Neural cell (in vitro differentiated cells): Measurements from ENCODE around the gene TDP1. TPM values are rescaled to one million over a fixed set of nuclear protein-coding genes. Genes with fewer than 3 reads are reported as not detected.

ENCODE experiments used
- H2AFZ ChIP-seq: fragments of 200-600, 300-800 bp; sonication (generic), shearing (Covaris generic); 2 replicates; pipeline ENCODE4 v1.6.0; 2014; ENCODE audit warnings: low read depth, mild to moderate bottlenecking, antibody characterized with exemption, low read length, moderate library complexity
- H3F3A ChIP-seq: fragments of 200-600 bp; shearing (Covaris generic); 2 replicates; pipeline ENCODE4 v1.6.1; 2016; ENCODE audit warnings: mild to moderate bottlenecking, moderate library complexity, mixed read lengths, antibody characterized with exemption, low read length; ENCODE audit not compliant: insufficient read depth, poor library complexity, severe bottlenecking
- H3K27ac ChIP-seq: fragments of 200-600, 300-800 bp; sonication (generic), shearing (Covaris generic); 2 replicates; pipeline ENCODE4 v1.5.1; 2014; ENCODE audit warnings: mild to moderate bottlenecking, low read length, moderate library complexity
- H3K27me3 ChIP-seq: fragments of 300-800, 200-600 bp; sonication (generic), shearing (Covaris generic); 2 replicates; pipeline ENCODE4 v1.6.0; 2014; ENCODE audit warnings: mild to moderate bottlenecking, low read depth, low read length, moderate library complexity; ENCODE audit not compliant: insufficient read depth
- H3K36me3 ChIP-seq: fragments of 300-800, 200-600 bp; sonication (generic), shearing (Covaris generic); 2 replicates; pipeline ENCODE4 v1.5.1; 2014; ENCODE audit warnings: mild to moderate bottlenecking, antibody characterized with exemption, low read length, moderate library complexity; ENCODE audit not compliant: insufficient read depth
- H3K4me2 ChIP-seq: fragments of 300-800, 200-600 bp; sonication (generic), shearing (Covaris generic); 2 replicates; pipeline ENCODE4 v1.6.0; 2014; ENCODE audit warnings: mild to moderate bottlenecking, low read length
- H3K4me3 ChIP-seq: fragments of 300-800, 200-600 bp; sonication (generic), shearing (Covaris generic); 2 replicates; pipeline ENCODE4 v1.5.1; 2014; ENCODE audit warnings: mild to moderate bottlenecking, low read length, moderate library complexity
- H3K79me2 ChIP-seq: fragments of 200-600 bp; shearing (Covaris generic); replicated peaks from 2 replicates; pipeline ENCODE4 v1.6.0; 2014; ENCODE audit warnings: mild to moderate bottlenecking, low read length, moderate library complexity; ENCODE audit not compliant: insufficient read depth
- H3K9ac ChIP-seq: fragments of 300-800, 200-600 bp; sonication (generic), shearing (Covaris generic); 2 replicates; pipeline ENCODE4 v1.6.1; 2016; ENCODE audit warnings: mild to moderate bottlenecking, low read length, mixed read lengths
- H3K9me2 ChIP-seq: fragments of 200-600 bp; shearing (Covaris generic); 2 replicates; pipeline ENCODE4 v1.6.1; 2016; ENCODE audit warnings: mild to moderate bottlenecking, low read length, mixed read lengths; ENCODE audit not compliant: insufficient read depth
- H3K9me3 ChIP-seq: fragments of 200-600, 300-800 bp; sonication (generic), shearing (Covaris generic); 2 replicates; pipeline ENCODE4 v1.6.1; 2016; ENCODE audit warnings: mild to moderate bottlenecking, mixed run types, low read length, moderate library complexity, mixed read lengths
- H4K20me1 ChIP-seq: fragments of 200-600 bp; shearing (Covaris generic); 2 replicates; pipeline ENCODE4 v1.6.1; 2016; ENCODE audit warnings: mild to moderate bottlenecking, mixed run types; ENCODE audit not compliant: insufficient read depth
- EP300 ChIP-seq: fragments of 450-650 bp; conservative IDR thresholded peaks from 2 replicates; pipeline ENCODE4 v1.6.1; 2014; ENCODE audit warnings: antibody characterized with exemption, mild to moderate bottlenecking, moderate library complexity; ENCODE audit not compliant: poor library complexity, severe bottlenecking
- EZH2 ChIP-seq: fragments of 200-600, 300-800 bp; shearing (Covaris generic), sonication (generic); IDR thresholded peaks from 2 replicates; pipeline ENCODE4 v1.6.1; 2014; ENCODE audit warnings: antibody characterized with exemption, low read length, borderline replicate concordance, mild to moderate bottlenecking; ENCODE audit not compliant: insufficient read depth, poor library complexity, severe bottlenecking
- MXI1 ChIP-seq: fragments of 450-650 bp; conservative IDR thresholded peaks from 2 replicates; pipeline ENCODE4 v1.6.1; 2014; ENCODE audit warnings: antibody characterized with exemption, mild to moderate bottlenecking; ENCODE audit not compliant: poor library complexity, severe bottlenecking
- RAD21 ChIP-seq: fragments of 450-650 bp; conservative IDR thresholded peaks from 2 replicates; pipeline ENCODE4 v1.6.1; 2014; ENCODE audit warnings: antibody characterized with exemption, mild to moderate bottlenecking, moderate library complexity
- SMC3 ChIP-seq: fragments of 450-650 bp; conservative IDR thresholded peaks from 2 replicates; pipeline ENCODE4 v1.6.1; 2014; ENCODE audit warnings: antibody characterized with exemption, mild to moderate bottlenecking, moderate library complexity; ENCODE audit not compliant: poor library complexity
- TAF1 ChIP-seq: IDR thresholded peaks from 2 replicates; pipeline ENCODE4 v1.6.1; 2012; ENCODE audit warnings: low read depth
- polyA plus RNA-seq: library from polyadenylated mRNA; depleted of rRNA; stranded (reverse); fragments of >200 nt; gene quantifications from 2 replicates; pipeline ENCODE4 v1.2.3, GENCODE V29; 2014
- TF ChIP-seq, protein P1 (sequence below): IDR thresholded peaks from 2 replicates; pipeline ENCODE4 v1.6.1; 2012; ENCODE audit warnings: borderline replicate concordance
- TF ChIP-seq, protein P2 (sequence below): fragments of 450-650 bp; IDR thresholded peaks from 2 replicates; pipeline ENCODE4 v1.5.1; 2014; ENCODE audit warnings: antibody characterized with exemption, mild to moderate bottlenecking, moderate library complexity; ENCODE audit not compliant: poor library complexity, severe bottlenecking

TDP1 gene
- polyA plus RNA-seq, 1 donor from 2014 or later: 29.1 TPM

DNA sequence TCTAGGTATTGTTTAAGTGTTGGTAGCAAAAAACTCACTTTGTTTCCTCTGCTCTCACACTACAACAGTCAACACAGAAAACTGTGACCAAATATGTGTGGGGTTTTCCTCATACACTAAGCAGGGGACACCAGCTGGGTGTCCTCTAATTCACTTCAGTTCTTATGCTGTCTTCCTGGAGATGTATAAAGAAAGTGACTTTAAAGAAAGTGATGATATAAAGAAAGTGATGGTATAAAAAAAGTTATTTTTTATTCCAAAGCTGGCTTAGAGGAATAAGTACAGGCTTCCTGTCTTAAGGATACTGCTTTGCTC is 31.4 kb downstream of the TDP1 start:
- H3F3A ChIP-seq: no peaks in the 10 kb centered on the region
- TF ChIP-seq RAD21: no peak
- TF ChIP-seq SMC3: no peak
- TF ChIP-seq, protein P1, sequence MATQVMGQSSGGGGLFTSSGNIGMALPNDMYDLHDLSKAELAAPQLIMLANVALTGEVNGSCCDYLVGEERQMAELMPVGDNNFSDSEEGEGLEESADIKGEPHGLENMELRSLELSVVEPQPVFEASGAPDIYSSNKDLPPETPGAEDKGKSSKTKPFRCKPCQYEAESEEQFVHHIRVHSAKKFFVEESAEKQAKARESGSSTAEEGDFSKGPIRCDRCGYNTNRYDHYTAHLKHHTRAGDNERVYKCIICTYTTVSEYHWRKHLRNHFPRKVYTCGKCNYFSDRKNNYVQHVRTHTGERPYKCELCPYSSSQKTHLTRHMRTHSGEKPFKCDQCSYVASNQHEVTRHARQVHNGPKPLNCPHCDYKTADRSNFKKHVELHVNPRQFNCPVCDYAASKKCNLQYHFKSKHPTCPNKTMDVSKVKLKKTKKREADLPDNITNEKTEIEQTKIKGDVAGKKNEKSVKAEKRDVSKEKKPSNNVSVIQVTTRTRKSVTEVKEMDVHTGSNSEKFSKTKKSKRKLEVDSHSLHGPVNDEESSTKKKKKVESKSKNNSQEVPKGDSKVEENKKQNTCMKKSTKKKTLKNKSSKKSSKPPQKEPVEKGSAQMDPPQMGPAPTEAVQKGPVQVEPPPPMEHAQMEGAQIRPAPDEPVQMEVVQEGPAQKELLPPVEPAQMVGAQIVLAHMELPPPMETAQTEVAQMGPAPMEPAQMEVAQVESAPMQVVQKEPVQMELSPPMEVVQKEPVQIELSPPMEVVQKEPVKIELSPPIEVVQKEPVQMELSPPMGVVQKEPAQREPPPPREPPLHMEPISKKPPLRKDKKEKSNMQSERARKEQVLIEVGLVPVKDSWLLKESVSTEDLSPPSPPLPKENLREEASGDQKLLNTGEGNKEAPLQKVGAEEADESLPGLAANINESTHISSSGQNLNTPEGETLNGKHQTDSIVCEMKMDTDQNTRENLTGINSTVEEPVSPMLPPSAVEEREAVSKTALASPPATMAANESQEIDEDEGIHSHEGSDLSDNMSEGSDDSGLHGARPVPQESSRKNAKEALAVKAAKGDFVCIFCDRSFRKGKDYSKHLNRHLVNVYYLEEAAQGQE: no peak
- no peak for TF ChIP-seq MXI1
- no peak for TF ChIP-seq EP300
- TF ChIP-seq, protein P2, sequence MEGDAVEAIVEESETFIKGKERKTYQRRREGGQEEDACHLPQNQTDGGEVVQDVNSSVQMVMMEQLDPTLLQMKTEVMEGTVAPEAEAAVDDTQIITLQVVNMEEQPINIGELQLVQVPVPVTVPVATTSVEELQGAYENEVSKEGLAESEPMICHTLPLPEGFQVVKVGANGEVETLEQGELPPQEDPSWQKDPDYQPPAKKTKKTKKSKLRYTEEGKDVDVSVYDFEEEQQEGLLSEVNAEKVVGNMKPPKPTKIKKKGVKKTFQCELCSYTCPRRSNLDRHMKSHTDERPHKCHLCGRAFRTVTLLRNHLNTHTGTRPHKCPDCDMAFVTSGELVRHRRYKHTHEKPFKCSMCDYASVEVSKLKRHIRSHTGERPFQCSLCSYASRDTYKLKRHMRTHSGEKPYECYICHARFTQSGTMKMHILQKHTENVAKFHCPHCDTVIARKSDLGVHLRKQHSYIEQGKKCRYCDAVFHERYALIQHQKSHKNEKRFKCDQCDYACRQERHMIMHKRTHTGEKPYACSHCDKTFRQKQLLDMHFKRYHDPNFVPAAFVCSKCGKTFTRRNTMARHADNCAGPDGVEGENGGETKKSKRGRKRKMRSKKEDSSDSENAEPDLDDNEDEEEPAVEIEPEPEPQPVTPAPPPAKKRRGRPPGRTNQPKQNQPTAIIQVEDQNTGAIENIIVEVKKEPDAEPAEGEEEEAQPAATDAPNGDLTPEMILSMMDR: no peak
- TF ChIP-seq EZH2: no peak
- H3K4me3 ChIP-seq: no peak overlapping the region
- H3K27me3 ChIP-seq: no peaks in the 10 kb centered on the region
- no peak overlapping the region for H3K9ac ChIP-seq
- H2AFZ ChIP-seq: no peak overlapping the region
- H4K20me1 ChIP-seq: no peaks in the 10 kb centered on the region
- H3K36me3 ChIP-seq: peaks cover 4% of the 10 kb centered on the region
- no peak overlapping the region for H3K4me2 ChIP-seq
- no peaks in the 10 kb centered on the region for H3K9me3 ChIP-seq
- no peaks in the 10 kb centered on the region for H3K79me2 ChIP-seq
- no peak overlapping the region for H3K27ac ChIP-seq
- H3K9me2 ChIP-seq: no peaks in the 10 kb centered on the region

DNA sequence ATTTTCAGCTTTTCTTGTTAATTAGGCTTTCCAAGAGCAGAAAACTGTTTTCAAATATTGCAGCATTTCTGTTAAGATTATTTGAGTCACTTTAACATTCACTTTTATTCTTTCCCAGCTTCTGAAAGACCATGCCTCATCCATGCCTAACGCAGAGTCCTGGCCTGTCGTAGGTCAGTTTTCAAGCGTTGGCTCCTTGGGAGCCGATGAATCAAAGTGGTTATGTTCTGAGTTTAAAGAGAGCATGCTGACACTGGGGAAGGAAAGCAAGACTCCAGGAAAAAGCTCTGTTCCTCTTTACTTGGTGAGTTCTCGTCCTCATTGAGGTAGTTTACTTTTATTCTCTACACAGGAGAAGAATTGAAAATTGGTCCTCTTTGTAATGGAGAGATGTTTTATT is 33.1 kb downstream of the TDP1 start:
- Histone ChIP-seq H3K9me2 (no peaks in the 10 kb centered on the region), H3K27me3 (no peaks in the 10 kb centered on the region), H3K9ac (no peak overlapping the region), H3F3A (no peaks in the 10 kb centered on the region), H3K4me3 (no peak overlapping the region), H3K9me3 (no peaks in the 10 kb centered on the region), H3K4me2 (no peak overlapping the region), H3K36me3 (no peaks in the 10 kb centered on the region), H4K20me1 (no peaks in the 10 kb centered on the region), H3K79me2 (no peaks in the 10 kb centered on the region), H3K27ac (no peak overlapping the region), H2AFZ (no peak overlapping the region)
- TF ChIP-seq SMC3 (no peak), EZH2 (no peak), MXI1 (no peak), RAD21 (no peak), EP300 (no peak)

DNA sequence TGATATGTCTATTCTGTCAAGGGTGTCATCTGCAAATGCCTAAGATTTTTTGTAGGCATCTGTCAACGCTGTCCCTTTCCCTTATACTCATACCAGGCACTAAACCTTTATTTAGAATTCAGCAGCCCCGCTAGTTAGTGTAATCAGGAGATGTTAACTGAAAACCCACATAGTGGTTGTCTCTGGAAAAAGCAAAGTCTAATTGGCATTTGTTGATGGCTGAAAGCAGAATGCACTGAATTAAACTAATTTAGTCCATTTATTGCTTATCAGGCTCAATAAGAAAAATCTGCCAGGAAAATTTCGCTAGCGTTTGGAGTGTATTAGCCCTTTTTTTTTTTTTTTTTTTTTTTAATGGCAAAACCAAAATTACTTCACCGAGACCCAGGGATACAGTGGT is 34.5 kb downstream of the TDP1 start:
- Histone ChIP-seq H3K79me2 (no peaks in the 10 kb centered on the region), H3K9me3 (no peaks in the 10 kb centered on the region), H3K36me3 (no peaks in the 10 kb centered on the region), H4K20me1 (no peaks in the 10 kb centered on the region), H3K9ac (no peak overlapping the region), H3K4me3 (no peak overlapping the region), H3K9me2 (no peaks in the 10 kb centered on the region), H3K4me2 (no peak overlapping the region), H3F3A (no peaks in the 10 kb centered on the region), H2AFZ (no peak overlapping the region), H3K27me3 (no peaks in the 10 kb centered on the region), H3K27ac (no peak overlapping the region)
- TF ChIP-seq TAF1 (no peak), SMC3 (no peak), RAD21 (no peak), MXI1 (no peak)
- TF ChIP-seq, protein P1: no peak
